IPS-15b (cell line): ENCODE results near the gene GMPS.

Experiments
- H3K27me3 ChIP-seq: one replicate; pipeline ENCODE4 v1.6.1; 2013; ENCODE audit warnings: low read length; ENCODE audit not compliant: control insufficient read depth, insufficient read depth
- H3K36me3 ChIP-seq: one replicate; pipeline ENCODE4 v1.6.1; 2013; ENCODE audit warnings: low read length; ENCODE audit not compliant: control insufficient read depth, insufficient read depth
- H3K4me1 ChIP-seq: one replicate; pipeline ENCODE4 v1.6.1; 2013; ENCODE audit warnings: mild to moderate bottlenecking, low read length; ENCODE audit not compliant: control insufficient read depth, insufficient read depth
- H3K4me3 ChIP-seq: one replicate; pipeline ENCODE4 v1.5.1; 2013; ENCODE audit warnings: low read depth, low read length
- H3K9ac ChIP-seq: one replicate; pipeline ENCODE4 v1.6.1; 2013; ENCODE audit warnings: low read depth, mild to moderate bottlenecking, low read length
- H3K9me3 ChIP-seq: one replicate; pipeline ENCODE4 v1.6.1; 2013; ENCODE audit warnings: mild to moderate bottlenecking, low read length; ENCODE audit not compliant: control insufficient read depth, insufficient read depth

The GMPS gene

GRCh38 chr3:155981669-155982068 lies 111.2 kb downstream of the GMPS start:
- Histone ChIP-seq H3K4me3 (no peak overlapping the region), H3K9me3 (no peaks in the 10 kb centered on the region), H3K36me3 (no peaks in the 10 kb centered on the region), H3K27me3 (no peaks in the 10 kb centered on the region), H3K4me1 (no peaks in the 10 kb centered on the region), H3K9ac (no peak overlapping the region)

GRCh38 chr3:155983834-155984474 lies 113.5 kb downstream of the GMPS start:
- no peaks in the 10 kb centered on the region for H3K36me3 ChIP-seq
- no peaks in the 10 kb centered on the region for H3K4me1 ChIP-seq
- H3K9me3 ChIP-seq, result no peaks in the 10 kb centered on the region
- no peak overlapping the region for H3K9ac ChIP-seq
- H3K4me3 ChIP-seq, result no peak overlapping the region
- no peaks in the 10 kb centered on the region for H3K27me3 ChIP-seq

GRCh38 chr3:155984791-155985417 lies 114.5 kb downstream of the GMPS start:
- Histone ChIP-seq H3K27me3 (no peaks in the 10 kb centered on the region), H3K4me1 (no peaks in the 10 kb centered on the region), H3K9me3 (no peaks in the 10 kb centered on the region), H3K9ac (no peak overlapping the region), H3K36me3 (no peaks in the 10 kb centered on the region), H3K4me3 (no peak overlapping the region)

GRCh38 chr3:155989536-155989935 lies 119.1 kb downstream of the GMPS start:
- H3K9ac ChIP-seq, result no peak overlapping the region
- no peaks in the 10 kb centered on the region for H3K27me3 ChIP-seq
- no peaks in the 10 kb centered on the region for H3K36me3 ChIP-seq
- no peaks in the 10 kb centered on the region for H3K4me1 ChIP-seq
- H3K4me3 ChIP-seq, result no peak overlapping the region
- H3K9me3 ChIP-seq, result no peaks in the 10 kb centered on the region

- Histone ChIP-seq H3K9me3 (no peaks in the 10 kb centered on the region), H3K4me1 (no peaks in the 10 kb centered on the region), H3K9ac (no peak overlapping the region)
These were observed 120.8 kb downstream of the GMPS start for GRCh38 chr3:155991212-155991611.

GRCh38 chr3:155991847-155992246 lies 121.4 kb downstream of the GMPS start:
- H3K4me3 ChIP-seq, result no peak overlapping the region
- no peaks in the 10 kb centered on the region for H3K27me3 ChIP-seq
- no peaks in the 10 kb centered on the region for H3K4me1 ChIP-seq
- H3K36me3 ChIP-seq, result no peaks in the 10 kb centered on the region
- H3K9me3 ChIP-seq, result no peaks in the 10 kb centered on the region
- H3K9ac ChIP-seq, result no peak overlapping the region

More at GRCh38 chr3:155991212-155991611, 120.8 kb downstream of the GMPS start:
- Histone ChIP-seq H3K4me3 (no peak overlapping the region), H3K36me3 (no peaks in the 10 kb centered on the region), H3K27me3 (no peaks in the 10 kb centered on the region)
